ENCODE results near the gene TMIE.

- peak; percentile 82 for TF ChIP-seq CTCF (IDR thresholded peaks at IDR 0.05; ENCODE audit: low read depth, low read length)
- no peak for TF ChIP-seq EZH2phosphoT487 (IDR thresholded peaks at IDR 0.05; ENCODE audit: low read depth)
These were observed 5.8 kb upstream of the TMIE start for GRCh38 chr3:46695177-46695961.
